Measurements from ENCODE around the gene SEC63.

The SEC63 gene

GRCh38 chr6:107845777-107846176, 112.2 kb downstream of the SEC63 start:
- Mint-ChIP-seq H3K27me3 (peaks cover 2% of the 10 kb centered on the region), H3K9me3 (no peaks in the 10 kb centered on the region), H3K4me1 (peaks cover 9% of the 10 kb centered on the region), H3K4me3 (no peak overlapping the region), H3K36me3 (no peaks in the 10 kb centered on the region), H3K27ac (no peak overlapping the region)
- DNase-seq (ENCODE audit: low spot score in 2 of 2) (no peak), ATAC-seq (ENCODE audit: low read depth) (no peak)

- Mint-ChIP-seq H3K9me3 (no peaks in the 10 kb centered on the region), H3K27me3 (peaks cover 3% of the 10 kb centered on the region), H3K4me1 (peaks cover 5% of the 10 kb centered on the region), H3K36me3 (no peaks in the 10 kb centered on the region), H3K4me3 (no peak overlapping the region), H3K27ac (peak overlapping the region; percentile 36)
- no peak for ATAC-seq (ENCODE audit: low read depth)
- DNase-seq (ENCODE audit: low spot score in 2 of 2), result no peak
These were observed 114.6 kb downstream of the SEC63 start for GRCh38 chr6:107843400-107843799.

GRCh38 chr6:107841275-107841670, 116.7 kb downstream of the SEC63 start:
- no peak for DNase-seq (ENCODE audit: low spot score in 2 of 2)
- no peaks in the 10 kb centered on the region for H3K36me3 Mint-ChIP-seq

GRCh38 chr6:107840636-107841274, 117.3 kb downstream of the SEC63 start:
- H3K4me3 Mint-ChIP-seq, result no peak overlapping the region
- H3K27ac Mint-ChIP-seq, result no peak overlapping the region
- peaks cover 5% of the 10 kb centered on the region for H3K4me1 Mint-ChIP-seq
- no peaks in the 10 kb centered on the region for H3K36me3 Mint-ChIP-seq
- peaks cover 1% of the 10 kb centered on the region for H3K27me3 Mint-ChIP-seq
- no peak for DNase-seq (ENCODE audit: low spot score in 2 of 2)
- no peaks in the 10 kb centered on the region for H3K9me3 Mint-ChIP-seq
- no peak for ATAC-seq (ENCODE audit: low read depth)

More at GRCh38 chr6:107841275-107841670, 116.7 kb downstream of the SEC63 start:
- no peak for ATAC-seq (ENCODE audit: low read depth)
- peaks cover 5% of the 10 kb centered on the region for H3K4me1 Mint-ChIP-seq
- no peak overlapping the region for H3K27ac Mint-ChIP-seq
- H3K4me3 Mint-ChIP-seq, result no peak overlapping the region
- H3K9me3 Mint-ChIP-seq, result no peaks in the 10 kb centered on the region
- peaks cover 3% of the 10 kb centered on the region for H3K27me3 Mint-ChIP-seq

GRCh38 chr6:107833136-107833535, 124.9 kb downstream of the SEC63 start:
- DNase-seq (ENCODE audit: low spot score in 2 of 2) (no peak), ATAC-seq (ENCODE audit: low read depth) (no peak)
- no peak overlapping the region for H3K4me3 Mint-ChIP-seq
- no peak overlapping the region for H3K27ac Mint-ChIP-seq
- no peaks in the 10 kb centered on the region for H3K9me3 Mint-ChIP-seq
- H3K4me1 Mint-ChIP-seq, result no peaks in the 10 kb centered on the region
- H3K36me3 Mint-ChIP-seq, result no peaks in the 10 kb centered on the region
- H3K27me3 Mint-ChIP-seq, result no peaks in the 10 kb centered on the region

- H3K4me3 Mint-ChIP-seq, result no peak overlapping the region
- DNase-seq (ENCODE audit: low spot score in 2 of 2) (no peak), ATAC-seq (ENCODE audit: low read depth) (no peak)
- no peaks in the 10 kb centered on the region for H3K36me3 Mint-ChIP-seq
- peaks cover 3% of the 10 kb centered on the region for H3K4me1 Mint-ChIP-seq
- H3K9me3 Mint-ChIP-seq, result no peaks in the 10 kb centered on the region
- H3K27ac Mint-ChIP-seq, result no peak overlapping the region
- H3K27me3 Mint-ChIP-seq, result no peaks in the 10 kb centered on the region
These were observed 125.6 kb downstream of the SEC63 start for GRCh38 chr6:107832151-107833056.

GRCh38 chr6:107830060-107830459, 127.9 kb downstream of the SEC63 start:
- H3K27me3 Mint-ChIP-seq, result no peaks in the 10 kb centered on the region
- ATAC-seq (ENCODE audit: low read depth), result no peak
- H3K9me3 Mint-ChIP-seq, result no peaks in the 10 kb centered on the region
- no peaks in the 10 kb centered on the region for H3K36me3 Mint-ChIP-seq
- H3K4me1 Mint-ChIP-seq, result peaks cover 5% of the 10 kb centered on the region
- DNase-seq (ENCODE audit: low spot score in 2 of 2), result no peak
- H3K27ac Mint-ChIP-seq, result peak overlapping the region; percentile 12
- no peak overlapping the region for H3K4me3 Mint-ChIP-seq

GRCh38 chr6:107827541-107827940, 130.5 kb downstream of the SEC63 start:
- Mint-ChIP-seq H3K4me1 (peaks cover 19% of the 10 kb centered on the region), H3K27ac (peak overlapping the region; percentile 23), H3K4me3 (no peak overlapping the region), H3K9me3 (no peaks in the 10 kb centered on the region), H3K36me3 (no peaks in the 10 kb centered on the region), H3K27me3 (no peaks in the 10 kb centered on the region)
- DNase-seq (ENCODE audit: low spot score in 2 of 2), result no peak
- ATAC-seq (ENCODE audit: low read depth), result no peak

- DNase-seq (ENCODE audit: low spot score in 2 of 2) (no peak), ATAC-seq (ENCODE audit: low read depth) (no peak)
- Mint-ChIP-seq H3K36me3 (peaks cover 2% of the 10 kb centered on the region), H3K4me3 (peak overlapping the region; percentile 82), H3K27me3 (no peaks in the 10 kb centered on the region), H3K9me3 (no peaks in the 10 kb centered on the region), H3K4me1 (peaks cover 50% of the 10 kb centered on the region), H3K27ac (peak overlapping the region; percentile 98)
These were observed 134.9 kb downstream of the SEC63 start for GRCh38 chr6:107823047-107823557.

- Mint-ChIP-seq H3K27ac (peak overlapping the region; percentile 98), H3K36me3 (peaks cover 4% of the 10 kb centered on the region), H3K4me3 (peak overlapping the region; percentile 82), H3K4me1 (peaks cover 53% of the 10 kb centered on the region), H3K9me3 (no peaks in the 10 kb centered on the region), H3K27me3 (no peaks in the 10 kb centered on the region)
- peak; percentile 17 for ATAC-seq (ENCODE audit: low read depth)
- peak in 1 of 2 donors; percentile 48 for DNase-seq (ENCODE audit: low spot score in 2 of 2)
These were observed 135.6 kb downstream of the SEC63 start for GRCh38 chr6:107822176-107823046.

GRCh38 chr6:107821591-107821990, 136.4 kb downstream of the SEC63 start:
- DNase-seq (ENCODE audit: low spot score in 2 of 2) (no peak), ATAC-seq (ENCODE audit: low read depth) (no peak)
- Mint-ChIP-seq H3K27me3 (no peaks in the 10 kb centered on the region), H3K4me3 (peak overlapping the region; percentile 24), H3K36me3 (peaks cover 4% of the 10 kb centered on the region), H3K27ac (peak overlapping the region; percentile 98), H3K9me3 (no peaks in the 10 kb centered on the region), H3K4me1 (peaks cover 53% of the 10 kb centered on the region)

- no peaks in the 10 kb centered on the region for H3K9me3 Mint-ChIP-seq
- DNase-seq (ENCODE audit: low spot score in 2 of 2) (peak in 1 of 2 donors; percentile 34), ATAC-seq (ENCODE audit: low read depth) (peak; percentile 17)
- H3K27ac Mint-ChIP-seq, result peak overlapping the region; percentile 98
- peaks cover 9% of the 10 kb centered on the region for H3K36me3 Mint-ChIP-seq
- peak overlapping the region; percentile 54 for H3K4me3 Mint-ChIP-seq
- peaks cover 57% of the 10 kb centered on the region for H3K4me1 Mint-ChIP-seq
- H3K27me3 Mint-ChIP-seq, result no peaks in the 10 kb centered on the region
These were observed 137.4 kb downstream of the SEC63 start for GRCh38 chr6:107820338-107821261.

GRCh38 chr6:107819964-107820337, 138.1 kb downstream of the SEC63 start:
- ATAC-seq (ENCODE audit: low read depth) (no peak), DNase-seq (ENCODE audit: low spot score in 2 of 2) (no peak)
- Mint-ChIP-seq H3K27ac (peak overlapping the region; percentile 98), H3K4me1 (peaks cover 55% of the 10 kb centered on the region), H3K36me3 (peaks cover 10% of the 10 kb centered on the region), H3K27me3 (no peaks in the 10 kb centered on the region), H3K4me3 (peak overlapping the region; percentile 54), H3K9me3 (no peaks in the 10 kb centered on the region)
